SJSA1 (cell line): ENCODE data around the gene PRX. TPM values are rescaled to one million over a fixed set of nuclear protein-coding genes. Genes with fewer than 3 reads are reported as not detected.
"Not testable (repeated sequence)": the region's sequence is repeated elsewhere in the genome, so short reads cannot be mapped to it uniquely, and the experiment has no call there.

Source experiments
- DNase-seq, 2 experiments: peaks; one replicate each; pipeline ENCODE4 v3.0.0-alpha.2; 2015 to 2020; ENCODE audit warnings: low spot score in 2 of 2, low read depth in 1 of 2
- H3K27ac ChIP-seq: fragments of 250-450 bp; sonication (Bioruptor Pico); 2 replicates; pipeline ENCODE4 v1.5.1; 2020; ENCODE audit warnings: mild to moderate bottlenecking, moderate library complexity
- H3K27me3 ChIP-seq: fragments of 250-450 bp; sonication (Bioruptor Pico); replicated peaks from 2 replicates; pipeline ENCODE4 v1.5.1; 2020; ENCODE audit warnings: mild to moderate bottlenecking, moderate library complexity
- H3K36me3 ChIP-seq: fragments of 250-450 bp; sonication (Bioruptor Pico); 2 replicates; pipeline ENCODE4 v1.5.1; 2020; ENCODE audit warnings: mild to moderate bottlenecking
- H3K4me1 ChIP-seq: fragments of 250-450 bp; sonication (Bioruptor Pico); replicated peaks from 2 replicates; pipeline ENCODE4 v1.6.1; 2021; ENCODE audit warnings: mild to moderate bottlenecking
- H3K4me3 ChIP-seq: fragments of 250-450 bp; sonication (Bioruptor Pico); 2 replicates; pipeline ENCODE4 v1.5.1; 2020; ENCODE audit warnings: mild to moderate bottlenecking
- H3K9me3 ChIP-seq: fragments of 250-450 bp; sonication (Bioruptor Pico); replicated peaks from 2 replicates; pipeline ENCODE4 v1.5.1; 2020; ENCODE audit warnings: mild to moderate bottlenecking
- total RNA-seq: library from RNA; depleted of rRNA; stranded (reverse); fragments of >200 nt; shearing (Covaris generic); gene quantifications from 2 replicates; pipeline ENCODE4 v1.2.3, GENCODE V29; 2014

The PRX gene
- total RNA-seq, 1 experiment from 2014 or later: 2.4 TPM

- Histone ChIP-seq H3K4me3 (no peak overlapping the region), H3K36me3 (no peaks in the 10 kb centered on the region; the same call in 1 of the 2 replicates), H3K4me1 (no peaks in the 10 kb centered on the region), H3K9me3 (no peaks in the 10 kb centered on the region), H3K27me3 (no peaks in the 10 kb centered on the region), H3K27ac (no peak overlapping the region)
- DNase-seq: no peak
Observed at GRCh38 chr19:40380199-40381037, 32.8 kb downstream of the PRX start.

GRCh38 chr19:40379446-40380198 is 33.6 kb downstream of the PRX start:
- no peaks in the 10 kb centered on the region for H3K4me1 ChIP-seq
- no peak for DNase-seq
- no peak overlapping the region for H3K27ac ChIP-seq
- no peaks in the 10 kb centered on the region; the same call in 1 of the 2 replicates for H3K36me3 ChIP-seq
- H3K27me3 ChIP-seq: no peaks in the 10 kb centered on the region
- no peaks in the 10 kb centered on the region for H3K9me3 ChIP-seq
- no peak overlapping the region for H3K4me3 ChIP-seq

GRCh38 chr19:40378509-40378908 is 34.7 kb downstream of the PRX start:
- Histone ChIP-seq H3K4me1 (no peaks in the 10 kb centered on the region), H3K27ac (no peak overlapping the region), H3K27me3 (no peaks in the 10 kb centered on the region), H3K36me3 (no peaks in the 10 kb centered on the region; the same call in 1 of the 2 replicates), H3K4me3 (no peak overlapping the region), H3K9me3 (no peaks in the 10 kb centered on the region)
- no peak for DNase-seq

- Histone ChIP-seq H3K9me3 (no peaks in the 10 kb centered on the region), H3K4me1 (no peaks in the 10 kb centered on the region), H3K4me3 (no peak overlapping the region), H3K36me3 (no peaks in the 10 kb centered on the region; the same call in 1 of the 2 replicates), H3K27me3 (no peaks in the 10 kb centered on the region), H3K27ac (no peak overlapping the region)
- no peak for DNase-seq
Observed at GRCh38 chr19:40377876-40378385, 35.2 kb downstream of the PRX start.

- peaks cover 3% of the 10 kb centered on the region; the same call in 1 of the 2 replicates for H3K36me3 ChIP-seq
Observed at GRCh38 chr19:40376286-40376862, 36.8 kb downstream of the PRX start.

GRCh38 chr19:40374084-40374483 is 39.1 kb downstream of the PRX start:
- no peak overlapping the region for H3K27ac ChIP-seq
- no peak for DNase-seq
- no peaks in the 10 kb centered on the region for H3K9me3 ChIP-seq
- H3K4me1 ChIP-seq: no peaks in the 10 kb centered on the region
- H3K4me3 ChIP-seq: no peak overlapping the region
- H3K36me3 ChIP-seq: peaks cover 7% of the 10 kb centered on the region
- no peaks in the 10 kb centered on the region for H3K27me3 ChIP-seq

More at GRCh38 chr19:40376286-40376862, 36.8 kb downstream of the PRX start:
- Histone ChIP-seq H3K4me3 (no peak overlapping the region), H3K4me1 (no peaks in the 10 kb centered on the region), H3K27me3 (no peaks in the 10 kb centered on the region), H3K27ac (no peak overlapping the region), H3K9me3 (no peaks in the 10 kb centered on the region)
- DNase-seq: no peak

GRCh38 chr19:40371802-40372122 is 41.4 kb downstream of the PRX start:
- H3K4me1 ChIP-seq: no peaks in the 10 kb centered on the region
- no peak for DNase-seq
- H3K27me3 ChIP-seq: no peaks in the 10 kb centered on the region
- H3K36me3 ChIP-seq: peaks cover 11% of the 10 kb centered on the region
- no peak overlapping the region for H3K4me3 ChIP-seq
- H3K9me3 ChIP-seq: no peaks in the 10 kb centered on the region
- no peak overlapping the region for H3K27ac ChIP-seq

- H3K27me3 ChIP-seq: no peaks in the 10 kb centered on the region
- peaks cover 14% of the 10 kb centered on the region for H3K36me3 ChIP-seq
Observed at GRCh38 chr19:40370997-40371801, 42.0 kb downstream of the PRX start.

GRCh38 chr19:40370253-40370652 is 42.9 kb downstream of the PRX start:
- H3K4me1 ChIP-seq, H3K27ac ChIP-seq, DNase-seq, H3K4me3 ChIP-seq, H3K27me3 ChIP-seq, H3K9me3 ChIP-seq: not testable (repeated sequence)
- H3K36me3 ChIP-seq: peaks cover 14% of the 10 kb centered on the region

More at GRCh38 chr19:40370997-40371801, 42.0 kb downstream of the PRX start:
- Histone ChIP-seq H3K4me3 (no peak overlapping the region), H3K27ac (no peak overlapping the region), H3K9me3 (no peaks in the 10 kb centered on the region), H3K4me1 (no peaks in the 10 kb centered on the region)
- no peak for DNase-seq

GRCh38 chr19:40369797-40370196 is 43.4 kb downstream of the PRX start:
- Histone ChIP-seq H3K4me1 (peaks cover 4% of the 10 kb centered on the region; the same call in 1 of the 2 replicates), H3K27me3 (no peaks in the 10 kb centered on the region), H3K36me3 (peaks cover 14% of the 10 kb centered on the region), H3K9me3 (no peaks in the 10 kb centered on the region), H3K4me3 (no peak overlapping the region), H3K27ac (no peak overlapping the region)
- DNase-seq: no peak

GRCh38 chr19:40367577-40368434 is 45.4 kb downstream of the PRX start:
- H3K27me3 ChIP-seq: no peaks in the 10 kb centered on the region
- no peak overlapping the region for H3K27ac ChIP-seq
- H3K9me3 ChIP-seq: no peaks in the 10 kb centered on the region
- peaks cover 13% of the 10 kb centered on the region for H3K36me3 ChIP-seq
- no peak for DNase-seq
- H3K4me3 ChIP-seq: no peak overlapping the region
- H3K4me1 ChIP-seq: peaks cover 4% of the 10 kb centered on the region; the same call in 1 of the 2 replicates

- DNase-seq: no peak
- no peaks in the 10 kb centered on the region for H3K27me3 ChIP-seq
Observed at GRCh38 chr19:40366697-40367561, 46.2 kb downstream of the PRX start.

More at GRCh38 chr19:40366697-40367561, 46.2 kb downstream of the PRX start:
- Histone ChIP-seq H3K36me3 (peaks cover 11% of the 10 kb centered on the region), H3K4me3 (no peak overlapping the region), H3K4me1 (peaks cover 4% of the 10 kb centered on the region; the same call in 1 of the 2 replicates), H3K27ac (no peak overlapping the region), H3K9me3 (no peaks in the 10 kb centered on the region)
